Body of pancreas (tissue), 4 donors: ENCODE results near the gene TAF6L. TPM values are rescaled to one million over a fixed set of nuclear protein-coding genes. Genes with fewer than 3 reads are reported as not detected.
"Not testable (repeated sequence)": the region's sequence is repeated elsewhere in the genome, so short reads cannot be mapped to it uniquely, and the experiment has no call there.

Experiments used
- ATAC-seq: fragments of 150-250 bp; one replicate; pipeline ENCODE4 v1.9.1; 2016
- DNase-seq, 4 donors: peaks; one replicate each; pipeline ENCODE4 v3.0.0-alpha.2; 2019
- H3K27ac ChIP-seq, 4 donors: fragments of 200-600 bp; sonication (generic); 1 replicate in 3 of 4; 2 replicates in 1 of 4; pipeline versions ENCODE4 v1.5.1 to v1.6.1; 2016 to 2019; ENCODE audit warnings: mild to moderate bottlenecking in 1 of 4, mixed read lengths in 1 of 4, moderate library complexity in 1 of 4
- H3K27me3 ChIP-seq, 2 donors: fragments of 200-600 bp; sonication (generic); one replicate each; pipeline ENCODE4 v1.6.0; 2016; ENCODE audit warnings: mild to moderate bottlenecking in 1 of 2
- H3K36me3 ChIP-seq, 2 donors: fragments of 200-600 bp; sonication (generic); replicated peaks in 1 of 2; 2 replicates each; pipeline ENCODE4 v1.5.1; 2016; ENCODE audit warnings: low read depth in 2 of 2; ENCODE audit not compliant: insufficient read depth in 1 of 2
- H3K4me1 ChIP-seq: fragments of 200-600 bp; sonication (generic); one replicate; pipeline ENCODE4 v1.6.0; 2016
- H3K4me3 ChIP-seq, 2 donors: fragments of 200-600 bp; sonication (generic); 1 replicate in 1 of 2; 2 replicates in 1 of 2; pipeline ENCODE4 v1.5.1; 2016 to 2019
- H3K9me3 ChIP-seq, 3 donors: fragments of 200-600 bp; sonication (generic); 1 replicate in 2 of 3; 2 replicates in 1 of 3; pipeline ENCODE4 v1.5.1; 2016
- CTCF ChIP-seq, 7 experiments: fragments of 450-650 bp in 4 of 7; fragments of 200-600 bp in 3 of 7; sonication (generic) in 3 of 7; IDR thresholded peaks; one replicate each; pipeline ENCODE4 v1.5.1; 2016 to 2019; ENCODE audit warnings: antibody characterized with exemption in 7 of 7
- POLR2A ChIP-seq, 3 donors: fragments of 450-650 bp; IDR thresholded peaks; one replicate each; pipeline ENCODE4 v1.6.1; 2016; ENCODE audit warnings: antibody characterized with exemption in 3 of 3, mild to moderate bottlenecking in 2 of 3
- WGBS, 2 donors: methylation state at CpG; one replicate each; pipeline ENCODE4 v1.1.5; 2017; 5-methylcytosine and 5-hydroxymethylcytosine counted together
- intact Hi-C: fragments of 100-400 bp; cut with DNase I; formaldehyde crosslinking; loops from one replicate; pipeline ENCODE4 v1.15.1; 2023
- total RNA-seq, 2 donors: library from RNA; depleted of rRNA; stranded (reverse); fragments of >200 nt; gene quantifications; one replicate each; pipeline ENCODE4 v1.1.0, GENCODE V29; 2016

Gene TAF6L
- total RNA-seq, 2 donors from 2014 or later, result 23.9 to 39.9 TPM

- ATAC-seq, result peak; percentile 61
- H3K27ac ChIP-seq, result peak within 1 kb of the TSS; percentile 90 to 99 (median 97)
- 1% methylated on average over 28 to 29 of the region's 29 CpGs for WGBS, 2 donors
- H3K4me3 ChIP-seq, result peak within 1 kb of the TSS; percentile 63 to 93
- H3K27me3 ChIP-seq, result no peaks in the 10 kb centered on the region
- peaks cover 33% of the 10 kb centered on the region for H3K4me1 ChIP-seq
- intact Hi-C loops, result no loop called here
- peak; percentile 88 to 91 (median 90) for DNase-seq
- H3K9me3 ChIP-seq, result no peaks in the 10 kb centered on the region
- TF ChIP-seq POLR2A (IDR thresholded peaks at IDR 0.05) (peak in 2 of 3 donors; percentile 77 to 84), CTCF (IDR thresholded peaks at IDR 0.05) (no peak)
- H3K36me3 ChIP-seq, result peaks cover 0 to 7% of the 10 kb centered on the region in 2 donors
These were observed 42.8 kb upstream of the TAF6L start, which contains the start of gene TTC9C for GRCh38 chr11:62728171-62728988. TSS of gene TTC9C (plus strand) at chr11:62728486. CDS start at chr11:62728849, 363 bp downstream.

GRCh38 chr11:62730076-62730475, 41.1 kb upstream of the TAF6L start:
- H3K27ac ChIP-seq, ATAC-seq, H3K9me3 ChIP-seq, intact Hi-C loops, H3K27me3 ChIP-seq, DNase-seq, H3K4me3 ChIP-seq, H3K36me3 ChIP-seq: not testable (repeated sequence)
- peaks cover 20% of the 10 kb centered on the region for H3K4me1 ChIP-seq
- 83 to 84% methylated on average over 14 of the region's 14 CpGs for WGBS, 2 donors

- 76 to 81% methylated on average over 2 of the region's 2 CpGs for WGBS, 2 donors
These were observed 38.4 kb upstream of the TAF6L start for GRCh38 chr11:62732830-62733229.

GRCh38 chr11:62737196-62737595, 34.0 kb upstream of the TAF6L start:
- TF ChIP-seq CTCF (IDR thresholded peaks at IDR 0.05) (no peak), POLR2A (IDR thresholded peaks at IDR 0.05) (no peak)
- Histone ChIP-seq H3K36me3 (peaks cover 5 to 22% of the 10 kb centered on the region in 2 donors), H3K4me3 (no peak overlapping the region), H3K27ac (no peak overlapping the region), H3K27me3 (no peaks in the 10 kb centered on the region), H3K9me3 (no peaks in the 10 kb centered on the region), H3K4me1 (no peaks in the 10 kb centered on the region)
- no peak for DNase-seq
- ATAC-seq, result no peak
- intact Hi-C loops, result no loop called here

More at GRCh38 chr11:62732830-62733229, 38.4 kb upstream of the TAF6L start:
- H3K4me3 ChIP-seq, result no peak overlapping the region
- ATAC-seq, result no peak
- H3K4me1 ChIP-seq, result peaks cover 18% of the 10 kb centered on the region
- H3K27me3 ChIP-seq, result no peaks in the 10 kb centered on the region
- intact Hi-C loops, result no loop called here
- no peak overlapping the region for H3K27ac ChIP-seq
- H3K36me3 ChIP-seq, result peaks cover 0 to 12% of the 10 kb centered on the region in 2 donors
- TF ChIP-seq CTCF (IDR thresholded peaks at IDR 0.05), result no peak
- no peaks in the 10 kb centered on the region for H3K9me3 ChIP-seq
- DNase-seq, result no peak

GRCh38 chr11:62747475-62748160, 23.6 kb upstream of the TAF6L start:
- intact Hi-C loops, result no loop called here
- Histone ChIP-seq H3K9me3 (no peaks in the 10 kb centered on the region), H3K27ac (peak overlapping the region in 1 of 4 donors; percentile 12), H3K36me3 (no peaks in the 10 kb centered on the region), H3K4me1 (peaks cover 32% of the 10 kb centered on the region), H3K4me3 (no peak overlapping the region), H3K27me3 (no peaks in the 10 kb centered on the region)
- TF ChIP-seq CTCF (IDR thresholded peaks at IDR 0.05) (no peak), POLR2A (IDR thresholded peaks at IDR 0.05) (no peak)
- ATAC-seq, result no peak
- 49 to 63% methylated on average over 9 of the region's 9 CpGs for WGBS, 2 donors
- DNase-seq, result no peak

- H3K36me3 ChIP-seq, ATAC-seq, H3K27me3 ChIP-seq, H3K4me3 ChIP-seq, H3K9me3 ChIP-seq, intact Hi-C loops, DNase-seq: not testable (repeated sequence)
- WGBS, 2 donors, result 97 to 100% methylated on average over 5 of the region's 5 CpGs
- Histone ChIP-seq H3K4me1 (peaks cover 47% of the 10 kb centered on the region), H3K27ac (peak overlapping the region in 2 of 4 donors; percentile 23 to 39)
These were observed 21.3 kb upstream of the TAF6L start for GRCh38 chr11:62749931-62750330.
